ENCODE results near the gene SNRNP25.
A peak's percentile ranks its signal among the peaks of the same experiment; 100 is the strongest.
"Not testable (repeated sequence)": the region's sequence is repeated elsewhere in the genome, so short reads cannot be mapped to it uniquely, and the experiment has no call there.

The SNRNP25 gene

DNA sequence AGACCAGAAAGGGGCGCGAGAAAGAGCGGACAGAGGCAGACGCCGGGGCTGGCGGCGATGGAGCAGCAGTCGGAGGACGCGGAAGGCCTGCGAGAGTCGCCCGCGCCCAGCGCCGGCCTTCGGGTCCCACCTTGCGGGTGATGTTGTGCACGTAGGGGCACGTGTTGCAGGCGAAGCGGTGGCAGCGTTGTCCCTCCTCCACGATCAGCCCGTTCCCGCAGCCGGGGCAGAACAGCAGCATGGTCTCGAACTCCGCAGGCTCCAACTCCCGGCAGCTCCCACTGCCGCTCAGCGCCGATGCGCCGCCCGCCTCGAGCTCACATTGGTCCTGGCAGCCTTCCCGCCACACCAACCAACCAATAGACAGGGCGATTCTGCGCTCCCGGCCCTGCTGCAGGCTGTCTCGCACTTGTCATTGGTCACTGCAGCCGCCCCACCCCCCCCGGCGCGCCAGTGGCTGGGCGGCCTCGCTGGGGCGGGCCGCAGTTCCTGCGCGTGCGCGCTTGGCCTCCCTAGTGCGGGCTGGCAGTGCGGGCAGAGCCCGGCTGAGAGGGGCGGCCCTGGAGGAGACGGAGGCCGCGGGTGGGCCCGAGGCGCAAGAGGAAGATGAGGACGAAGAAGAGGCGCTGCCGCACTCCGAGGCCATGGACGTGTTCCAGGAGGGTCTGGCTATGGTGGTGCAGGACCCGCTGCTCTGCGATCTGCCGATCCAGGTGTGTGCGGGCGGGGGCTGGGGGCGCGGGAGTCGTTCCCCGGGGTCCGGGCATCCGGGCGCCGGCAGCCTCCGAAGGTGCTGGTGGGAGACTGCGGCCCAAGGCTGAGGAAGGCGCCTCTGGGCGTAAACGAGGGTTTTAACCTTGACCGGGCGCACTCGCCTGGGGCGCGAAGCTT lies at the start of gene SNRNP25, which contains the start of gene POLR3K:
TSS of gene SNRNP25 (plus strand) at position 483 of the 891 bp plus-strand sequence. CDS start at position 672, 189 bp downstream.
TSS of gene POLR3K (minus strand) at position 263 of the 891 bp plus-strand sequence. CDS start at position 241, 22 bp downstream.
- peak; percentile 99 for DNase-seq

GRCh38 chr16:9903-10665 lies 43.5 kb upstream of the SNRNP25 start:
- no peak for DNase-seq

DNA sequence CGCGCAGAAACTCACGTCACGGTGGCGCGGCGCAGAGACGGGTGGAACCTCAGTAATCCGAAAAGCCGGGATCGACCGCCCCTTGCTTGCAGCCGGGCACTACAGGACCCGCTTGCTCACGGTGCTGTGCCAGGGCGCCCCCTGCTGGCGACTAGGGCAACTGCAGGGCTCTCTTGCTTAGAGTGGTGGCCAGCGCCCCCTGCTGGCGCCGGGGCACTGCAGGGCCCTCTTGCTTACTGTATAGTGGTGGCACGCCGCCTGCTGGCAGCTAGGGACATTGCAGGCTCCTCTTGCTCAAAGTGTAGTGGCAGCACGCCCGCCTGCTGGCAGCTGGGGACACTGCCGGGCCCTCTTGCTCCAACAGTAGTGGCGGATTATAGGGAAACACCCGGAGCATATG lies 42.9 kb upstream of the SNRNP25 start:
- peak; percentile 81 for DNase-seq

GRCh38 chr16:17062-17765 lies 36.4 kb upstream of the SNRNP25 start:
- DNase-seq: not testable (repeated sequence)

- not testable (repeated sequence) for DNase-seq
These were observed 32.7 kb upstream of the SNRNP25 start for GRCh38 chr16:20886-21285.

DNA sequence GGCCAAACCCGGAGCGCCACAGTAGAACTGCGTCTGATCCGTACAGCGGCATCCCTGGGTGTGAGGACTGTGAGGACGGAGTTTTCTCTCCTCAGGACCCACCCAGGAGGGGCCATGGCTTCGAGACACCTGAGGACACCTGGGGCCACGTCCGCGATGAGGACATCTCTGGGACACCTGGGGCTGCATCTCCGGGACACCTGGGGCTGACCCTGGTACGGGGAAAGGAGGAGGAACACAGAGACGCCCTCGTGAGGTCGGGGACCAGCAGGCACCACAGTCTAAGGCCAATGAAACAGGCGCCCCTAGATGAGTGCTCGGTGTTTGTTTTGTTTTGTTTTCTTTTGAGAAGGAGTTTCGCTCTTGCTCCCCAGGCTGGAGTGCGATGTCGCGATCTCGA lies 29.5 kb upstream of the SNRNP25 start:
- not testable (repeated sequence) for DNase-seq

DNA sequence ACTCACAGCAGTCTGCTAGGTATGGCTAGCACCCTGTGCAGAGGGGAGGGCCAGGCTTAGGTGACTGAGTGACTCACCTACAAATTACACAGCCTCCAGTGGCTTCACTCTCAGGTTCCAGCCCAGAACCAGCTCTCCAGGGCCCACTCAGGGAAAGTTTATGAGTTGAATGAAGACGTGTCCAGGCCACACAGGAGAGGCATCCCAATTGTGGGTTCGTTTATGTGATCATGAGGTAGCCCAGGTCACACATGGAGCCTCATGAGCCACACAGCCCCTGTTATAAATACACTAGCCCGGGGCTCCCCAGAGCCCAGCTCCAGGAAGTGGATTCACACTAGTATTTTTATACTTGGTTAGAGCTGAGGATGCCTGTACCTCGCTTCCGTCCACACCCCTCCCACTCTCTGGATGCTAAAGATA lies 27.7 kb upstream of the SNRNP25 start:
- DNase-seq: not testable (repeated sequence)

GRCh38 chr16:30627-31026 lies 23.0 kb upstream of the SNRNP25 start:
- DNase-seq: not testable (repeated sequence)

DNA sequence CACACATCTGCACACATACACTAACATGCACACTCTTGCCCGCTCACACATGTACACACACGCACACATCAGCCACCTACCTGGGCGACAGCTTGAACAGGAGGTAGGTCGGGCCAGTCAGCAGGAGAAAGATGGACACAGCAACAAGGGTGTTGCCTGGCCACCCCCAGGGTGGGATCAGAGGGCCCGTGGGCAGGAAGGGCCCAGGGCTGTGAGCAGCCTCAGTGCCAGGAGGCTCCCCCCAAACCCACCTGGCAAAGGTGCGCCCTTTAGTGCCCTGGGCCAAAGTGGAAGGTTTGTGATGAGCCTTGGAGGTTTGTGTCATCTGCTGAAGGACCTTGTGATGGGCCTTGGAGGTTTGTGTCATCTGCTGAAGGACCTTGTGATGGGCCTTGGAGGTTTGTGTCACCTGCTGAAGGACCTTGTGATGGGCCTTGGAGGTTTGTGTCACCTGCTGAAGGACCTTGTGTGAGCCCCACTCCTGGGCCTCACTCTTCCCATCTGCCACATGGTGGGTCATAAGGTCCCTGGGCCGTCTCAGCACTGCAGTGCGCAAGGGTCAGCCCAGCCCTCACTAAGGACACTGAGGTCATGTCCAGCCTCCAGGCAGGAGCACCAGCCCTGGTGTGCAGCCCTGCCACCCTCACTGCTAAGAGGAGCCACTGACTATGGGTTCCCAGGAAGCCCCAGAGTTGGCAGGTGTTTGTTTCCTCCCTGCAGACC lies 20.3 kb upstream of the SNRNP25 start:
- DNase-seq: not testable (repeated sequence)

DNA sequence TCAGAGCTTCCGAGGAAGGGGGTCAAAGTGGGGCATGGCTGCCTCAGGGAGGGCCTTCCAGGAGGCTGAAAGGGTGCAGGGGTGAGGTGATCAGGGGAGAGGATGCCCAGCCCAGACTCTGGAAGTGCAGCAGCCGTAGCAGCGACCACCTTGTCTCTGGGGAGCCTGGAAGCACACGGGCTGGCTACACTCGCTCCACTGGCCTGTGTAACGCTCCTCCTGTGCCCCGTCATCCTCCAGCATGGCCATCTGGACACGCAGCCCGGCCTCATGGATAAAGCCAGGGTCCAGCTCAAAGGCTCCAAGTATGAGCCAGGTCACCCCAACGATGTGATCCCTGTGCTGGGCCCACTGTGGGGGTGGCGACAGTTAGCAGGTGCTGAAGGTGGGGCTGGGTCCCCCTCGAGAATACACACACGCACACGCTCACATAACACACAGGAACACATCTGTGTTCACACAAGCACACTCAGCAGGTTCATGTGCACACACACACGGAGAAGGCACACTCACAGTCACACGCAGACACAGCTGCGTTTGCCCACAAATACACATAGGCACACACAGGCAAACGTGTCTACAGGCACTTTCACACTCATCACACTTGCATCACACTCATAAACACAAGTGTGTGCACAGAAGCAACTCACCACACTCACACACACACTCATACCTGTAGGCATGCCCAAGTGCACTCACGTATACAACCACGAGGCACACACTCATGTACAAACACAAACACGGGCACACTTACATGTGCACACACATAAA lies 19.6 kb upstream of the SNRNP25 start:
- DNase-seq: no peak

DNA sequence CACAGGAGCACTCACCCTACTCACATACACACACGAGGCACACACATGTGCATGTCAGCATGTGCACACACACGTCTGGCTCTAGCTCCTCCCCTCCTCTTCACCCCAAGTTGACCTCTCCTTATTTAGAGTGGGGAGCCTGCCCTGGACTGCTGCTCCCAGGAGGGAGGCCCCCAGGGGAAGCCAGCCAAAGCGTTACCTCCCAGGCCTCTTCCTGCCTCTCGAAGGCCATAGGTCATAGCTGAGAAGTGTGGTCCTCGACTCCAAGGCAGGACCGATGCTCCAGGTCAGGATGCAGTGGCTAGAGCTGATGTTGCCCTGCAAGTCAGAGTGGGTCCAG lies 19.0 kb upstream of the SNRNP25 start:
- no peak for DNase-seq

GRCh38 chr16:35011-35677 lies 18.5 kb upstream of the SNRNP25 start:
- DNase-seq: no peak

DNA sequence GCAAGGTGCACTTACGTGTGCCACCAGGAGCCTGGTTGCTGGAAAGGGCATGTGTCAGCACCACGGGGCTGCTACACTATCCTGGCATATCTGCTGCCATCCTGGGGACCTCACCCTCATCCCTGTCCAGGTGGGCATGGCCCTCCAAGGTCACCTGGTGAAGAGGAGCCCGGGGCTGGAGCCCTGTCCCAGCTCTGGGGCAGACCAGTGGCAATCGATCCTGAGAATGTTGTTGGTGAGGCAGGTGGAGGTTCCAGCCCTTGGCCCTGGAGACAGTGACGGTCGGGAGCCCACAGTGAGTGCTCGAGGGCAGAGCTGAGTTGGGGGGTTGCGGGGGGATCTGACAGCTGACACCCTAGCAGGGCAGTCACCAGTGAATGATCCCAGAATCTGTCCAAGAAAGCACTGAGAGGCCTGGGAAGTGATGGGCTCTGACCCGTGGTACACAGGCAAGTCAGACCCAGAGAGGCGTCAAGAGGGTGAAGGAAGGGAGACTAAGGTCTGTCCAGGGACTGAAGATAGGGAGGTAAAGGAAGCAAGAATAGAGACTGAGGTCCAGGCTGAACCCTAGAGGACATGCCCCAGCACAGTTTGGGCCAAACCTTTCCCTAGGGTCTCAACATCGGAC lies 17.8 kb upstream of the SNRNP25 start:
- no peak for DNase-seq

DNA sequence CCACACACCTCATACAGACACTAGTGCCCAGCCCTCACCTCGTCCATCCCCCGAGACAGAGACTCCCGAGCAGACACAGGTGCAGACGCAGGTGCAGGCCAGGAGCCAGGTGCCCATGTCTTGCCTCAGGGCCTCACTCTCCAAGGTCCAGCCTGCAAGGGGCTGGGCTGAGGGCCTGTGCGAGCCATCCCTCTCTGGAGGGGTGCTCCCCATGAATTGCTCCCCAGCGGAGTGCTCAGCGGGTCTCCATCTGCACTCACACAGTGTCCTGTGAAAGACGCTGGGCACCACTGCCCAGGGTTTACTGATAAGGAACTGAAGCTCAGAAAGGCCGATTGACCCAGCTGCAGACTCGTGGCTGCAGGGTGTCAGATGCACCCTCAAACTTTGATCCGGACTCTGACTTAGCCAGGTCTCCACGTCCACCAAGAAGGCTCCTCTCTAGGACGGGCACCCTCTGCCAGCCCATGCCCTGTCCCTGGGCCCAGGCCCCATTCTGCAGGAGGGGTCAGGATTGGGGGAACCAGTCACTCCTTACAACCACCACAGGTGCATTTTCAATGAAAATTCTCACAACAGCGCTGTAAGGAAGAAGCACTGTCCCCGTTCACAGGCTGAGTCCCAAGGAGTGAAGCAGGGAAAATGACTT lies 17.2 kb upstream of the SNRNP25 start:
- DNase-seq: no peak

DNA sequence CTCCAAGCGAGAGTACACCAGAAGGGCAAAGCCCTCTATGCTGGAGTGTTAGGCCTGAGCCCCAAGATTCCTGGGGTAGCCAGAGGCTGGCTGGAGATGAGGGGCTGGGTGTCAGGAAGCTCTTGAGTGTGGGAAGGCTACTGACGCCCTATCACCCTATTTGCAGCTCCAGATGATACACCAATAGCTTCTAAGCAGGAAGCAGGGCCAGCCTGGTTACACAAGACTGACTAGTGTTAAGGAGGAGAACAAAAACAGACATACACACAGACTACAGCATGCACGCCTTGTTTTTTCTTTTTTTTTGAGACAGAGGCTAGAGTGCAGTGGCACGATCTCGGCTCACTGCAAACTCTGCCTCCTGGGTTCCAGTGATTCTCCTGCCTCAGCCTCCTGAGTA lies 16.1 kb upstream of the SNRNP25 start:
- no peak for DNase-seq

DNA sequence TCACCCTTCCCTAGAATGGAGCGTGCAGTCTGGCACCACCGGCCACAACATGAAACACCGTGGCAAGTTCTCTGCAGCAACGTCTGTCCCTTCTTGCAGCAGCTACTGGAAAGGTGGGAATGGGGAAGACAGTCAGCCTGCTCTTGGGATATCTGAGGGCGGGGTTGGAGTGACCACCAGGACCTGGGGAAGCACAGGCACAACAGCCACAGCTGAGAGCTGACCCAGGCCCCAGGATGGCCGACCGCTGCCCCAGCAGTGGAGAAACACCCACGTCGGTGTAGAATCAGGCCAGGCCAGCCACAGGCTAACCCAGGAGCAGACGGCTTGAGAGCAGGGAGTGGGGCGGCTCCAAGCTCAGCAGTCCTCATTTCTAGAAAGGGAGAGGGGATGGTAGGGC lies 15.4 kb upstream of the SNRNP25 start:
- DNase-seq: not testable (repeated sequence)

GRCh38 chr16:38941-39892 lies 14.4 kb upstream of the SNRNP25 start:
- peak; percentile 51 for DNase-seq

DNA sequence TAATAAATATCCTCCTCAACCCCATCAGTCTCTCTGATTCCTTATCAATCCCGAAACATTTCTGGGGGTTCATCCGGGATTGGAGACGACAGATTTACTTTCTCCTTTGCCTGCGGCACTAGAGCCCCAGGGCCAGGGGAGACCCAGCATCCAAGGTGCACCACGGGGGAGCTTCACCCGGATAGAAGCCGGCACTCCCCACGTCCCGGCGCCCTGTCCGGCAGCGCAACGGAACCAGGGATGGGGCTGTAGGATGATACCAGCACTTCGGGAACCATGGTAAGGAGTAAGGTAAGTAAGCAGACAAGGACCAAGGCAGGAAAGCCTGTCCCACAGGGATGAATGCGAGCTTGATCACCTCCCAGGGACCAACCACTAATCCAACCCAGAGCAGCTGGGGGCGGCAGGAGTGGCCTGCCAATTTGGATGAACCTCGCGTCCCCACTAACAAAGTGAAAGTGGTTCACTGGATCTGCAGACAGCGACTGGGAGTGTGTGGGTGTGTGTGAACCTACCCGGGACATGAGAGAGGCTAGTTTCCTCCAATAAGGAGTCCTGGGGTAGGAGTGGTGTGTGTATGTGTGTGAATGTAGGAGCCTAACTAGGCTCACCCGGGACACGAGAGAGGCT lies 12.1 kb upstream of the SNRNP25 start:
- DNase-seq: no peak
